Measurements from ENCODE around the gene TAS2R39.

Gene TAS2R39

DNA sequence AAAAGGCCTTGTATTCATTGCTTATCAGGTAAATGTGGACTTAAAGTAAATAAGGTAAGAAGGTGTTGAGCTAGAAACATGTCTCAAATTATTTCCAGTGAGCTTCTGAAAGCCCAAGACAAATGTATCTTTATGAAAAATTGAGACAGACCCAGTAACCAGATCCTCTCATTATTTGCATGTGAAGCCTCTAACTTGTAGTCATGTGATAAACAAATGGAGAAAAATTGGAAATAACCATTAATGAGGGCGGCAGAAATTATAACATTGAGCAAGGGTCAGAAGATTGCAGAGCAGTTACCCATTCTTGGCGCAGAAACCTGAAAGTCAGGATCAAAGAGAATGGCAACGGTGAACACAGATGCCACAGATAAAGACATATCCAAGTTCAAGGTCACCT is 38.5 kb downstream of the TAS2R39 start, which contains the start of gene TAS2R40:
Gene TAS2R40, plus strand, starts transcription at position 301 of the 400 bp plus-strand sequence. Its CDS starts 42 bp downstream, at position 343.
- H3K4me3 ChIP-seq (ENCODE audit: low read length) = no peak within 1 kb of the TSS
- H3K9ac ChIP-seq (ENCODE audit: low read length) = no peak within 1 kb of the TSS
- H3K36me3 ChIP-seq (ENCODE audit: control insufficient read depth, insufficient read depth, low read length) = no peaks in the 10 kb centered on the region
- no peaks in the 10 kb centered on the region for H3K4me1 ChIP-seq (ENCODE audit: control insufficient read depth, insufficient read depth, low read length)
- H3K27ac ChIP-seq (ENCODE audit: low read depth, low read length) = no peak within 1 kb of the TSS
- no peaks in the 10 kb centered on the region for H3K27me3 ChIP-seq (ENCODE audit: control insufficient read depth, insufficient read depth, low read length)

DNA sequence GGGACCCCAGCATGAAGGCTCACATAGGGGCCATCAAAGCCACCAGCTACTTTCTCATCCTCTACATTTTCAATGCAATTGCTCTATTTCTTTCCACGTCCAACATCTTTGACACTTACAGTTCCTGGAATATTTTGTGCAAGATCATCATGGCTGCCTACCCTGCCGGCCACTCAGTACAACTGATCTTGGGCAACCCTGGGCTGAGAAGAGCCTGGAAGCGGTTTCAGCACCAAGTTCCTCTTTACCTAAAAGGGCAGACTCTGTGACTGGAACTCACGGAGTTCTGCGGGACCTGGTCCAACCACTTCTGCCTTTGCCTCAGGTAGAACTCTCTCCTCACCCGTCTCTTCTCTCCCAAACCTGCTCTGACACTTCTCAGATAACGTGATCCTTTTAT is 39.6 kb downstream of the TAS2R39 start:
- no peak overlapping the region for H3K27ac ChIP-seq (ENCODE audit: low read depth, low read length)
- H3K4me3 ChIP-seq (ENCODE audit: low read length) = no peak overlapping the region
- no peak overlapping the region for H3K9ac ChIP-seq (ENCODE audit: low read length)
- no peaks in the 10 kb centered on the region for H3K27me3 ChIP-seq (ENCODE audit: control insufficient read depth, insufficient read depth, low read length)
- no peaks in the 10 kb centered on the region for H3K4me1 ChIP-seq (ENCODE audit: control insufficient read depth, insufficient read depth, low read length)
- no peaks in the 10 kb centered on the region for H3K36me3 ChIP-seq (ENCODE audit: control insufficient read depth, insufficient read depth, low read length)

DNA sequence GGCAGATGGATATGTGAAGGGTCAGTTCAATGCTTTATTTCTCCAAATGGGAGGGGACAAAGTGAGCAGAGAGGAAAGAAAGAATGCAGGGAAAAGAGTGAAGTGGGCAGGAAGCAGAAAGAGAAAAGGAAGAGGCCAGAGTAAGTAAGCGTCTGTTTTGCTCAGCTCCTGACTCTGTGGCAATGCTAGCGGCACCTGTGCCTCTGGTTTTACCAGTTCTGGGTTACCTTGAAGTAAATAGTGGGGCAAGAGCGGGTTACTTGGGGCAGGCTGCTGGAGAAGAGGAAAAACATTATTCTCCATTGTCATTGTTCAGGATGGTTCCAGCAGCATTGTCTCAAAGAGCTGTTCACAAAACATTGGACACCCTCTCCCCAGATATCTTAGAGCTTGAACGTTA is 40.6 kb downstream of the TAS2R39 start:
- H3K27me3 ChIP-seq (ENCODE audit: control insufficient read depth, insufficient read depth, low read length) = no peaks in the 10 kb centered on the region
- no peaks in the 10 kb centered on the region for H3K36me3 ChIP-seq (ENCODE audit: control insufficient read depth, insufficient read depth, low read length)
- H3K27ac ChIP-seq (ENCODE audit: low read depth, low read length) = no peak overlapping the region
- H3K4me3 ChIP-seq (ENCODE audit: low read length) = no peak overlapping the region
- H3K4me1 ChIP-seq (ENCODE audit: control insufficient read depth, insufficient read depth, low read length) = no peaks in the 10 kb centered on the region
- no peak overlapping the region for H3K9ac ChIP-seq (ENCODE audit: low read length)

DNA sequence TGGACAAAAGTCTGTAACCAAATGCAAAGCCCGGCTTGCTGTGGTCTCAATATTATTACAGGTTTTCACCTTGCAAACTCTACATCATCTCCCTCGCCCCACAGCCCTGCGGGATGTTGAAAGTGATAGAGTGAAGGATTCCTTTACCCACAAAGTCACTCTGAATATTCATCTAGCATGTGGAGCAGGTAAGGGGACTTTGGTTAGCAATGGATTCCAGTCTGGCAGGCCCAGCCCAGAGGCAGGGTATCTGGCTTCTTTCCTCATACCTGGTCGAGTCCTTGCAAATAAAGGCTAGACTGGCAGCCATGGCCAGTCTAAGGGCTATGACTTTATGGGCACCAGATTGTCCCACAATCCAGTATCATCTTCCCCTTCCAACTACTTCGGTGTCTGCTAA is 41.8 kb downstream of the TAS2R39 start:
- Histone ChIP-seq H3K27me3 (ENCODE audit: control insufficient read depth, insufficient read depth, low read length) (no peaks in the 10 kb centered on the region), H3K27ac (ENCODE audit: low read depth, low read length) (no peak overlapping the region), H3K9ac (ENCODE audit: low read length) (no peak overlapping the region), H3K36me3 (ENCODE audit: control insufficient read depth, insufficient read depth, low read length) (no peaks in the 10 kb centered on the region), H3K4me3 (ENCODE audit: low read length) (no peak overlapping the region), H3K4me1 (ENCODE audit: control insufficient read depth, insufficient read depth, low read length) (no peaks in the 10 kb centered on the region)

DNA sequence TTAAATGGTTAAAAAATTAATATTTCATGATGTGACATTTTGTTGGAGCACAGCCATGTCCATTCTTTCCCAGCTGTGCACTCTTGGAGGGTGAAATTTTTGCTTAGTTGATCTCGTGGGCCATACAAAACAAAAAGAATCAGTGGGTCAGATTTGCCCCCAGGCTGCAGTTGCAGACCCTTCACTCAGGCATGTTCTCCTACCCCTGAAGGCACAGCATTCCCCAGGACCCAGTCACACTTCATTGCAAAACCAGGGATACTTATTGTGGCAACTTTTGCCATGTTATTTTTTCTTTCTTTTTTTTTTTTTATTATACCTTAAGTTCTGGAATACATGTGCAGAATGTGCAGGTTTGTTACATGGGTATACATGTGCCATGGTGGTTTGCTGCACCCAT is 44.6 kb downstream of the TAS2R39 start:
- Histone ChIP-seq H3K4me1 (ENCODE audit: control insufficient read depth, insufficient read depth, low read length) (no peaks in the 10 kb centered on the region), H3K4me3 (ENCODE audit: low read length) (no peak overlapping the region), H3K9ac (ENCODE audit: low read length) (no peak overlapping the region)

DNA sequence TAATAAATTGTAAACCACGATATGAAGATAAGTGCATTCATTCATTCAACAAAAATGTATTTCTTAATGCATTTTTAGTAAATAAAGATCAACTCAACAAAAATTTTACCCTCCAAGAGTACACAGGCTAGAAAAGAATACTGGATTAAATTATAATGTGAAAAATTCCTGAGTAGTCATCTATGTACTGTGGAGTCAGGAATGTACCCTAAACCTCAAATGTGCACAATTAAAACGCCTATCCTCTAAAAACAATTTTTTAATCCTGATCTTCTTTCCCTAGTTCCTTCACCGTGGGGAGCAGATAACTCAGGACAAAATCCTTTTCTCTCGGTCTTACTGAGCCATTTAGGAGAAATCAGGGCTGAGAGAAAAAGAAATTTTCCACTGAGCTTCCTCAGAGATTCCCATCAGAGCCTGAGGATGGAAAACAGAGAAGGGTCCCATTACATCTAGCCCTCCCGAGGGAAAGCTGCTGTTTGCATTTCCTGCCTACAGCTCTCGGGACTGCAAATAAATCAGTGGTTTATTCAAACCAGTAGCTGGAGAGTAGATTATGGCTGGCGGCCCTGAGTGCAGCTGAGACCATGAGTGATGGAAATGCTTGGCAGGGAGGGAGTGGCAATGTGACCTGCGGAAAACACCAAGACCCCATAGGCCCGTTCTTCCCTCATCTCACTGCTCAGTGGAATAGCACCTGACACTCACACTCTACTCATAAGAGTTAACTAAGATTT is 46.0 kb downstream of the TAS2R39 start:
- H3K4me1 ChIP-seq (ENCODE audit: control insufficient read depth, insufficient read depth, low read length) = no peaks in the 10 kb centered on the region
- no peak overlapping the region for H3K4me3 ChIP-seq (ENCODE audit: low read length)
- H3K36me3 ChIP-seq (ENCODE audit: control insufficient read depth, insufficient read depth, low read length) = no peaks in the 10 kb centered on the region
- H3K9ac ChIP-seq (ENCODE audit: low read length) = no peak overlapping the region
- H3K27ac ChIP-seq (ENCODE audit: low read depth, low read length) = no peak overlapping the region
- no peaks in the 10 kb centered on the region for H3K27me3 ChIP-seq (ENCODE audit: control insufficient read depth, insufficient read depth, low read length)

More for the DNA sequence above, 44.6 kb downstream of the TAS2R39 start:
- Histone ChIP-seq H3K27me3 (ENCODE audit: control insufficient read depth, insufficient read depth, low read length) (no peaks in the 10 kb centered on the region), H3K27ac (ENCODE audit: low read depth, low read length) (no peak overlapping the region), H3K36me3 (ENCODE audit: control insufficient read depth, insufficient read depth, low read length) (no peaks in the 10 kb centered on the region)

DNA sequence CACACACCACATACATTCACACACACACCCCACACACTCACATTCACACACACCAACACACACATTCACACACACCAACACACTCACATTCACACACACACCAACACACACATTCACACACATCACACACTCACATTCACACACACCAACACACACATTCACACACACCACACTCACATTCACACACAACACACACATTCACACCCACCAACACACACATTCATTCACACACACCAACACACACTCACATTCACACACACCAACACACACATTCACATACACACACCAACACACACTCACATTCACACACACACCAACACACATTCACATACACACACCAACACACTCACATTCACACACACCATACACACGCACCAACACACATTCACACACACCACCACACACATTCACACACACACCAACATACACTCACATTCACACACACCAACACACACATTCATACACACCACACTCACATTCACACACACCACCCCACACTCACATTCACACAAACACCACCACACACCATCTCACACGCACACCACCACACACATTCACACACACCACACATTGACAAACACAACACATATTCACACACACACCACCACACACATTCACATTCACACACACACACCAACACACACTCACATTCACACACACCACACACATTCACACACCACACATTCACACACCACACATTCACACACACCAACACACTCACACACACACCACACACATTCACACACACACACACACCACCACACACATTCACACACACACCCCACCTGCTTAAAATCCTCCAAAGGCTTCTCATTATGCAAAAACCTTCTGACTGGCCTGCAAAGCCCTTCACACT is 47.6 kb downstream of the TAS2R39 start:
- Histone ChIP-seq H3K27ac (ENCODE audit: low read depth, low read length) (no peak overlapping the region), H3K9ac (ENCODE audit: low read length) (no peak overlapping the region)

More for the DNA sequence above, 47.6 kb downstream of the TAS2R39 start:
- no peaks in the 10 kb centered on the region for H3K27me3 ChIP-seq (ENCODE audit: control insufficient read depth, insufficient read depth, low read length)
- no peaks in the 10 kb centered on the region for H3K36me3 ChIP-seq (ENCODE audit: control insufficient read depth, insufficient read depth, low read length)
- H3K4me1 ChIP-seq (ENCODE audit: control insufficient read depth, insufficient read depth, low read length) = no peaks in the 10 kb centered on the region
- H3K4me3 ChIP-seq (ENCODE audit: low read length) = no peak overlapping the region
